ENCODE results near the gene CPEB2.

- TF ChIP-seq CTCF (IDR thresholded peaks at IDR 0.05 in 4 of 5, conservative IDR thresholded peaks at IDR 0.05 in 1 of 5) (no peak), POLR2A (IDR thresholded peaks at IDR 0.05) (no peak)
Observed at GRCh38 chr4:15068298-15068697, 66.0 kb downstream of the CPEB2 start.
